Cardiac fibroblast (primary cell): ENCODE results near the gene C2orf78.

Experiments
- DNase-seq, 2 donors: peaks; one replicate each; pipeline versions ENCODE4 v3.0.0 to v3.0.0-alpha.2; 2010; ENCODE audit warnings: low read depth in 2 of 2
- H3K4me3 ChIP-seq, 2 donors: replicated peaks in 1 of 2; 1 replicate in 1 of 2; 2 replicates in 1 of 2; pipeline ENCODE4 v1.5.1; 2011; ENCODE audit warnings: low read depth in 2 of 2, low read length in 2 of 2, mild to moderate bottlenecking in 2 of 2, moderate library complexity in 1 of 2
- TF ChIP-seq, protein P1 (sequence below): IDR thresholded peaks from one replicate; pipeline ENCODE4 v1.5.1; 2011; ENCODE audit warnings: low read depth, mild to moderate bottlenecking, low read length, inconsistent platforms

Gene C2orf78

DNA sequence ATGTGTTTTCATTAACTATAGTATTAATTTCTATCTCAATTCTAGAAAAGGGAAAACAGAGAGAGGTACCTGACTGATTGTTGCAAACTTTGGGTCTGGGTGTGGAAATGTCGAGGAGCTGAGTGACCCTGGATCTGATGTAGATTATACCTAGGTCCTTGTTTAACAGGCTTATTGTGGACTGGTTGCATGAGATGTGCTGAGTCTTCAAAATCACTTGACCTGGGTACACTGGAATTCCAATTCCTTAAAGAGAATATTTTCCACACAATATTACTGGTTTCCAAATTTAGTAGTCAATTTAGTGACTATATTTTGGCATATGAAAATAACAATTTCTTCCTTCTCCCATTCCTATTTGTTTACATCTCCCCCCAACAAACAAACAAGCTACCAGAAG is 17.6 kb upstream of the C2orf78 start:
- TF ChIP-seq, protein P1, sequence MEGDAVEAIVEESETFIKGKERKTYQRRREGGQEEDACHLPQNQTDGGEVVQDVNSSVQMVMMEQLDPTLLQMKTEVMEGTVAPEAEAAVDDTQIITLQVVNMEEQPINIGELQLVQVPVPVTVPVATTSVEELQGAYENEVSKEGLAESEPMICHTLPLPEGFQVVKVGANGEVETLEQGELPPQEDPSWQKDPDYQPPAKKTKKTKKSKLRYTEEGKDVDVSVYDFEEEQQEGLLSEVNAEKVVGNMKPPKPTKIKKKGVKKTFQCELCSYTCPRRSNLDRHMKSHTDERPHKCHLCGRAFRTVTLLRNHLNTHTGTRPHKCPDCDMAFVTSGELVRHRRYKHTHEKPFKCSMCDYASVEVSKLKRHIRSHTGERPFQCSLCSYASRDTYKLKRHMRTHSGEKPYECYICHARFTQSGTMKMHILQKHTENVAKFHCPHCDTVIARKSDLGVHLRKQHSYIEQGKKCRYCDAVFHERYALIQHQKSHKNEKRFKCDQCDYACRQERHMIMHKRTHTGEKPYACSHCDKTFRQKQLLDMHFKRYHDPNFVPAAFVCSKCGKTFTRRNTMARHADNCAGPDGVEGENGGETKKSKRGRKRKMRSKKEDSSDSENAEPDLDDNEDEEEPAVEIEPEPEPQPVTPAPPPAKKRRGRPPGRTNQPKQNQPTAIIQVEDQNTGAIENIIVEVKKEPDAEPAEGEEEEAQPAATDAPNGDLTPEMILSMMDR, result no peak
- H3K4me3 ChIP-seq, result no peak overlapping the region
- no peak for DNase-seq

DNA sequence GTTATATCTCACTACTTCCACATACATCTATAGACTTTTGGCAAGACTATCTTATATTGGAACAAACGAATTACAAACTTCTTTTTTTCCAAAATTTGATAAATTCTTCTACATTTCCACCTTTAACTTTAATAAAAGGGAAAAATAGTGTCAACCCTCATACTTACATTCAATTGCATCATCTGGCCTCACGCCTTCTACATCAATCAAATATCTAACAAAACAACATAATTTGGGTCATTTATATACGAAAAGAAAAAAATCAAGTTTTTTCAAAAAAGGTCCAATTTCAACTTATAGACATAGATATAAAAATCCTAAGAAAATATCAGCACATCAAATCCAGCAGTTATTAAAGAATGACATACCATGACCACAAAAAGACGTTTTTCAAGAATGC is 17.0 kb upstream of the C2orf78 start:
- DNase-seq, result no peak
- H3K4me3 ChIP-seq, result no peak overlapping the region
- TF ChIP-seq, protein P1, result no peak

DNA sequence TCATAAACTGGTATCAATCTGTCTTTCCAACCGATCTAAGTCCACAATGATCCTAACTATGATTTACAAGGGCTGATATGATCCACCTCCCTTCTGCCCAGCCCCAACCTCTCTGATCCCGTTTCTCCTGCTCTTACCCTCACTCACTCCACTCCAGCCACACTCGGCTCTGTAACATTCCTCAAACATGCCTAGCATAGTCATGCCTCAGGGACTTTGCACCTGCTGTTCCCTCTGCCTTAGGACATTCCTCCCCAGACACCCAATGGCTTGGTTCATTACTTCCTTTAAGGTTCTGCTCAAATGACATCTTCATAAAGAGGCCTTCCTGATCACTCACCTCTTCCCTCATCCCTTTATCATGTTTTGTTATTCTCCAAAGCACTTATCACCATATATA is 13.3 kb upstream of the C2orf78 start:
- no peak for DNase-seq
- no peak overlapping the region for H3K4me3 ChIP-seq
- TF ChIP-seq, protein P1, result no peak

DNA sequence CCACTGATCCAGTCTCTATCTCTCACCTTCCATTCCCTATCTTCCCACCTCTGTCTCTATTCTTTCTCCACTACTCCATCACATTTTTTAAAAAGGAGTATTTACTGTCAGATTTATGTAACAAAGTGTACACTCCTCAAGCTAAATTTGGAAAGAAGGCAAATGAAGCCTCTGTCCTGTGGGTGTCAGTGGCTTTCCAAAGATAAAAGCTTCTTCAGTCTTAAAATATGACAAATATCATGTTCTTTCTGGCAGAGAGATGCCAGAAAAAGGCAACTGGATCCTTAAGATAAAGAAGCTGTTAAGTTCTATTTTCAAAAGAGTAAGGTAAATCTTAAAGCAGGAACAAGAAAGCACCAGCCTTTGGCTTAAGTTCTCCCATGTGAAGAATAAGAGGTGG is 11.2 kb upstream of the C2orf78 start:
- DNase-seq, result no peak
- TF ChIP-seq, protein P1, result no peak
- no peak overlapping the region for H3K4me3 ChIP-seq

DNA sequence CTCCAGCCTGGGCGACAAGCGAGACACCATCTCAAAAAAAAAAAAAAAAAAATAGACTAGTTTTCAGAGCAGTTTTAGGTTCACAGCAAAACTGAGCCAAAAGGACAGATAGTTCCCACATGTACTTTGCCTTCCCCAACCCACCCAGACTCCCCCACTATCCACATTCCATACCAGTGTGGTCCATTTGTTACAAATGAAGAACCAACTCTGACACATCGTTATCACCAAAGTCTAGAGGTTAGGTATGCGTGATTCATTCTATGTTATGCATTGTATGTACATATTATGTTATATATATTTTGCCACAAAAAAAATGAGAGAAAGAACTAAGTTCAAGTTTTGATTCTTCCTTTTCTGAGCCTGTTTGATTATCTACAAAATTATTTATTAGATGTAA is 7.6 kb upstream of the C2orf78 start:
- TF ChIP-seq, protein P1, result no peak
- peak in 1 of 2 donors; percentile 40 for DNase-seq
- H3K4me3 ChIP-seq, result no peak overlapping the region

DNA sequence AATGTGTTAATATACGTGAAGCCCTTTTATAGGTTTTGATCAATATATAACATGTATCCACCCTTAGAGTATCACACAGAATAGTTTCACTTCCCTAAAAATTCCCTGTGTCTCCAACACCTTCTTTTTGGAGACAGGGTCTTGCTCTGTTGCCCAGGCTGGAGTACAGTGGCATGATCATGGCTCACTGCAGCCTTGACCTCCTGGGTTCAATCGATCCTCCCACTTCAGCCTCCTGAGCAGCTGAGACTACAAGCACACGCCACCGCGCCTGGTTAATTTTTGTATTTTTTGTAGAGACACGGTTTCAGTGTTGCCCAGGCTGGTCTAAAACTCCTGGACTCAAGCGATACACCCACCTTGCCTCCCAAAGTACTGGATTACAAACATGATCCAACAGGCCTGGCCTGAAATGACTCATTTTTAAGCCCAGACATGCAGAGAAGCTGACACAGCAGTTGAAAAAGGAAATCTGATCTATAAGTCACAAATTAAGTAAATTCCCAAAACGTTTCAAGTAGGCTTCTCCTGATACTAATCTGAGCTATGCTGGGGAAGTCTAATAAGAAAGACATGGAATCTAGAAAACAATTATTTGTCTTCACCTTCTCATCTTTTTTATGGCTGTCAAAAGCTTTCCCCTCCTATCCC is 7.0 kb upstream of the C2orf78 start:
- DNase-seq, result peak in 1 of 2 donors; percentile 53
- H3K4me3 ChIP-seq, result no peak overlapping the region
- TF ChIP-seq, protein P1, result no peak

DNA sequence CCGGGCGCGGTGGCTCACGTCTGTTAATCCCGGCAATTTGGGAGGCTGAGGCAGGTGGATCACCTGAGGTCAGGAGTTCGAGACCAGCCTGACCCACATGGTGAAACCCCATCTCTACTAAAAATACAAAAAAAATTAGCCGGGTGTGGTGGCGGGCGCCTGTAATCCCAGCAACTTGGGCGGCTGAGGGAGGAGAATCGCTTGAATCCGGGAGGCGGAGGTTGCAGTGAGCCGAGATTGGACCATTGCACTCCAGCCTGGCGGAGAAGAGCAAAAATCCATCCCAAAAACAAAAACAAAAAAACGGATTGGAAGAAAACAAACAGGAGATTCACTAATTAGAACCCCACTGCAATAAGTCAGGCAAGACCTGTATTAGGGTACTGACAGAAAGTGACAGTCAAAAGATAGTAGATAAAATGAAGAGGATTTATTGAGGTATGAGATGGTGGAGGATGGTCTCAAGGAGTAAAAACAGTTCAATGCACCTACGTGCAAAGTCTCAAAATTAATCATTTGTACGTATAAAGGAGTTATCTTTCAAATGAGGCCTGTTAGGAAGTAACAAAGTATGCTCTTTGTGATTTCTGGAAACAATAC is 5.0 kb upstream of the C2orf78 start:
- DNase-seq, result peak in 1 of 2 donors; percentile 12
- peak overlapping the region; percentile 95 to 98 for H3K4me3 ChIP-seq
